RWPE2 (cell line): ENCODE measurements around the gene CSNK1D.

Source experiments
- ATAC-seq: fragments of 200-7000 bp; cut with Tn5 transposase; 3 replicates; pipeline ENCODE4 v1.9.1; 2021; ENCODE audit warnings: low read depth
- DNase-seq: peaks from one replicate; pipeline ENCODE4 v3.0.0-alpha.2; 2020; ENCODE audit warnings: low spot score
- H3K27ac ChIP-seq: fragments of 450-650 bp; 2 replicates; pipeline ENCODE4 v1.5.1; 2017; ENCODE audit warnings: mild to moderate bottlenecking; ENCODE audit not compliant: poor library complexity, severe bottlenecking
- H3K27me3 ChIP-seq: fragments of 250-450 bp; sonication (Bioruptor Pico); 2 replicates; pipeline ENCODE4 v1.5.1; 2021; ENCODE audit warnings: mild to moderate bottlenecking, moderate library complexity; ENCODE audit not compliant: insufficient read depth, poor library complexity, severe bottlenecking
- H3K36me3 ChIP-seq: fragments of 250-450 bp; sonication (Bioruptor Pico); 2 replicates; pipeline ENCODE4 v1.5.1; 2020; ENCODE audit warnings: low read depth, mild to moderate bottlenecking, moderate library complexity
- H3K4me1 ChIP-seq: fragments of 250-450 bp; sonication (Bioruptor Pico); 2 replicates; pipeline ENCODE4 v1.5.1; 2021; ENCODE audit warnings: mild to moderate bottlenecking, moderate library complexity; ENCODE audit not compliant: insufficient read depth, poor library complexity, severe bottlenecking
- H3K4me3 ChIP-seq: fragments of 250-450 bp; sonication (Bioruptor Pico); 2 replicates; pipeline ENCODE4 v1.5.1; 2021; ENCODE audit warnings: mild to moderate bottlenecking, moderate library complexity; ENCODE audit not compliant: severe bottlenecking
- H3K9me3 ChIP-seq: fragments of 250-450 bp; sonication (Bioruptor Pico); 2 replicates; pipeline ENCODE4 v1.5.1; 2021; ENCODE audit warnings: mild to moderate bottlenecking, moderate library complexity; ENCODE audit not compliant: severe bottlenecking
- TF ChIP-seq, protein P1 (sequence below): fragments of 450-650 bp; IDR thresholded peaks from one replicate; pipeline ENCODE4 v1.5.1; 2017; ENCODE audit warnings: mild to moderate bottlenecking, moderate library complexity; ENCODE audit not compliant: poor library complexity, severe bottlenecking

Gene CSNK1D

GRCh38 chr17:82314012-82314726 is 40.7 kb upstream of the CSNK1D start:
- H3K9me3 ChIP-seq: no peaks in the 10 kb centered on the region
- H3K4me1 ChIP-seq: no peaks in the 10 kb centered on the region
- no peaks in the 10 kb centered on the region for H3K27me3 ChIP-seq
- no peak overlapping the region for H3K4me3 ChIP-seq
- DNase-seq: no peak
- no peak overlapping the region for H3K27ac ChIP-seq
- TF ChIP-seq, protein P1, sequence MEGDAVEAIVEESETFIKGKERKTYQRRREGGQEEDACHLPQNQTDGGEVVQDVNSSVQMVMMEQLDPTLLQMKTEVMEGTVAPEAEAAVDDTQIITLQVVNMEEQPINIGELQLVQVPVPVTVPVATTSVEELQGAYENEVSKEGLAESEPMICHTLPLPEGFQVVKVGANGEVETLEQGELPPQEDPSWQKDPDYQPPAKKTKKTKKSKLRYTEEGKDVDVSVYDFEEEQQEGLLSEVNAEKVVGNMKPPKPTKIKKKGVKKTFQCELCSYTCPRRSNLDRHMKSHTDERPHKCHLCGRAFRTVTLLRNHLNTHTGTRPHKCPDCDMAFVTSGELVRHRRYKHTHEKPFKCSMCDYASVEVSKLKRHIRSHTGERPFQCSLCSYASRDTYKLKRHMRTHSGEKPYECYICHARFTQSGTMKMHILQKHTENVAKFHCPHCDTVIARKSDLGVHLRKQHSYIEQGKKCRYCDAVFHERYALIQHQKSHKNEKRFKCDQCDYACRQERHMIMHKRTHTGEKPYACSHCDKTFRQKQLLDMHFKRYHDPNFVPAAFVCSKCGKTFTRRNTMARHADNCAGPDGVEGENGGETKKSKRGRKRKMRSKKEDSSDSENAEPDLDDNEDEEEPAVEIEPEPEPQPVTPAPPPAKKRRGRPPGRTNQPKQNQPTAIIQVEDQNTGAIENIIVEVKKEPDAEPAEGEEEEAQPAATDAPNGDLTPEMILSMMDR: no peak
- H3K36me3 ChIP-seq: no peaks in the 10 kb centered on the region
- no peak for ATAC-seq

DNA sequence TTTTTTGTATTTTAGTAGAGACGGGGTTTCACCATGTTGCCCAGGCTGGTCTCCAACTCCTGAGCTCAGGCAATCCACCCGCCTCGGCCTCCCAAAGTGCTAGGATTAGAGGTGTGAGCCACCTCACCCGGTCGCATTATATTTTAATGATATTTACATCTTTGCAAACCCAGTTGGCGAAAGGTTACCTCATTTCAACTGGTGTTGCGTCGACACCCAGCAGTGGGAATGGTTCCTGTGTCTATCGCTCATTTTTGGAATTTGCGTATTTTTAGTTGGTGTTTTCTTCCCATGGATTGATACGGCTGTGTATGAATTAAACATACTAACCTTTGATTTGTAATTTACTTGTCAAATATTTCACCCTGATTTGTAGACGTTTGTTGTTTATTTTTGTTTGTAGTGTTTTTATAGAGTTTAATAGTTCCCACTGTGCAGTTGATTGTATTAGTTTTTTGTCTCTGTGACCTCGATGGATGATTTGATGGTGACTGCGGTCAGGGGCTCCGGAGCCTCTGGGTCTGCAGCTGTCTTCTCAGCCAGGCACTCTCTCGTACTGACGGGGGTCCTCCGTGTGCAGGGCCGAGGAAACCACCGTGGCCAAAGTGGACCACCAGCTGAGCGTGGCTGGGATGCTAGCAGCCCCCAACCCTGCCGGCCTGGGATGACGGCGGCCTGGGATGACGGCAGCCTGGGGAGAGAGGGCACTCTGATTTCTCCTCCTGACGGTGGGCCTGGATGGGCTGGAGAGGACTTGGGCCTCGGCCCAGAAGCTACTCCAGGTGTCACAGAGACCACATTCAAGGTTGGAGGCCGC is 39.9 kb upstream of the CSNK1D start:
- no peak overlapping the region for H3K4me3 ChIP-seq
- no peak for ATAC-seq

GRCh38 chr17:82311971-82312370 is 38.5 kb upstream of the CSNK1D start:
- ATAC-seq (no peak), DNase-seq (no peak)
- H3K27ac ChIP-seq: no peak overlapping the region
- no peaks in the 10 kb centered on the region for H3K36me3 ChIP-seq
- no peaks in the 10 kb centered on the region for H3K9me3 ChIP-seq
- no peaks in the 10 kb centered on the region for H3K27me3 ChIP-seq
- no peaks in the 10 kb centered on the region for H3K4me1 ChIP-seq
- no peak overlapping the region for H3K4me3 ChIP-seq
- TF ChIP-seq, protein P1: no peak

More for the DNA sequence above, 39.9 kb upstream of the CSNK1D start:
- no peak for DNase-seq
- Histone ChIP-seq H3K4me1 (no peaks in the 10 kb centered on the region), H3K9me3 (no peaks in the 10 kb centered on the region), H3K27ac (no peak overlapping the region), H3K27me3 (no peaks in the 10 kb centered on the region), H3K36me3 (no peaks in the 10 kb centered on the region)
- TF ChIP-seq, protein P1: no peak

DNA sequence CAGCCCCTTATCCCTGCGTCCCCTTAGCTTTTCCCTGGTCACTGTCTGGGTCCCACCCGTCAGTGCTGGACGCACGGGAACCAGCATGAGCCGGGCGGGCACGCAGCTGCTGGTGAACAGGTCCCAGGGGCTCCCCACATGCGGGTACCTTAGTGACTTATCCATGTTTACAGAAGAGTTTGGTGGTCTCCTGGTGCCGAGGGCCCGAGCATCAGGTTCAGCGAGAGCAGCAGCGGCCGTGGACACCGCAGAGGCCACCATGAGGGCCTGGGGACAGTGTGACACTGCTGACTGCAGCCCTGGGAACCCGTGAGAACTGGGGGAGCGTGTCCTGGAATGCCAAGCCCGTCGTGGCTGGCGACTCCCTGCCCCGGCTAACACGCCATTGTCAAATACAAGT is 37.4 kb upstream of the CSNK1D start:
- Histone ChIP-seq H3K9me3 (no peaks in the 10 kb centered on the region), H3K36me3 (no peaks in the 10 kb centered on the region), H3K27me3 (no peaks in the 10 kb centered on the region), H3K4me1 (no peaks in the 10 kb centered on the region), H3K4me3 (no peak overlapping the region), H3K27ac (no peak overlapping the region)
- DNase-seq (no peak), ATAC-seq (no peak)
- TF ChIP-seq, protein P1: no peak
